ENCODE measurements around the gene ZNF468. TPM values are rescaled to one million over a fixed set of nuclear protein-coding genes. Genes with fewer than 3 reads are reported as not detected.

ZNF468 gene
- total RNA-seq, 1 donor from 2014 or later = 44.0 TPM

Small RNAs within 50 kb of the gene (small RNA-seq; reads per million reads assigned to genes)
- 0.08 reads per million for gene ZNF320 (ENCODE audit: low replicate concordance)

Other genes starting within 250 kb of the ZNF468 start
- gene ZNF83, start 219.3 kb downstream of the ZNF468 start, total RNA-seq = 45.0 TPM
- 35.7 TPM for gene ZNF611, start 122.6 kb downstream of the ZNF468 start, total RNA-seq
- 0.74 TPM for gene ZNF600, start 70.8 kb downstream of the ZNF468 start, total RNA-seq
- 27.0 TPM for gene ZNF28, start 36.0 kb downstream of the ZNF468 start, total RNA-seq
- 27.3 TPM for gene ZNF320, start 40.0 kb upstream of the ZNF468 start, total RNA-seq
- 3.0 TPM for gene ZNF888, start 65.8 kb upstream of the ZNF468 start, total RNA-seq
- 4.2 TPM for gene ZNF816, start 105.3 kb upstream of the ZNF468 start, total RNA-seq
- not detected for gene ERVV-1, start 156.3 kb upstream of the ZNF468 start, total RNA-seq
- not detected for gene ERVV-2, start 187.1 kb upstream of the ZNF468 start, total RNA-seq
- 32.5 TPM for gene ZNF160, start 245.8 kb upstream of the ZNF468 start, total RNA-seq